Neural cell (in vitro differentiated cells): Measurements from ENCODE around the gene SLC66A1. TPM values are rescaled to one million over a fixed set of nuclear protein-coding genes. Genes with fewer than 3 reads are reported as not detected.

Source experiments
- H2AFZ ChIP-seq: fragments of 200-600, 300-800 bp; sonication (generic), shearing (Covaris generic); 2 replicates; pipeline ENCODE4 v1.6.0; 2014; ENCODE audit warnings: low read depth, mild to moderate bottlenecking, antibody characterized with exemption, low read length, moderate library complexity
- H3F3A ChIP-seq: fragments of 200-600 bp; shearing (Covaris generic); 2 replicates; pipeline ENCODE4 v1.6.1; 2016; ENCODE audit warnings: mild to moderate bottlenecking, moderate library complexity, mixed read lengths, antibody characterized with exemption, low read length; ENCODE audit not compliant: insufficient read depth, poor library complexity, severe bottlenecking
- H3K27ac ChIP-seq: fragments of 200-600, 300-800 bp; sonication (generic), shearing (Covaris generic); 2 replicates; pipeline ENCODE4 v1.5.1; 2014; ENCODE audit warnings: mild to moderate bottlenecking, low read length, moderate library complexity
- H3K27me3 ChIP-seq: fragments of 300-800, 200-600 bp; sonication (generic), shearing (Covaris generic); 2 replicates; pipeline ENCODE4 v1.6.0; 2014; ENCODE audit warnings: mild to moderate bottlenecking, low read depth, low read length, moderate library complexity; ENCODE audit not compliant: insufficient read depth
- H3K36me3 ChIP-seq: fragments of 300-800, 200-600 bp; sonication (generic), shearing (Covaris generic); 2 replicates; pipeline ENCODE4 v1.5.1; 2014; ENCODE audit warnings: mild to moderate bottlenecking, antibody characterized with exemption, low read length, moderate library complexity; ENCODE audit not compliant: insufficient read depth
- H3K4me2 ChIP-seq: fragments of 300-800, 200-600 bp; sonication (generic), shearing (Covaris generic); 2 replicates; pipeline ENCODE4 v1.6.0; 2014; ENCODE audit warnings: mild to moderate bottlenecking, low read length
- H3K4me3 ChIP-seq: fragments of 300-800, 200-600 bp; sonication (generic), shearing (Covaris generic); 2 replicates; pipeline ENCODE4 v1.5.1; 2014; ENCODE audit warnings: mild to moderate bottlenecking, low read length, moderate library complexity
- H3K79me2 ChIP-seq: fragments of 200-600 bp; shearing (Covaris generic); replicated peaks from 2 replicates; pipeline ENCODE4 v1.6.0; 2014; ENCODE audit warnings: mild to moderate bottlenecking, low read length, moderate library complexity; ENCODE audit not compliant: insufficient read depth
- H3K9ac ChIP-seq: fragments of 300-800, 200-600 bp; sonication (generic), shearing (Covaris generic); 2 replicates; pipeline ENCODE4 v1.6.1; 2016; ENCODE audit warnings: mild to moderate bottlenecking, low read length, mixed read lengths
- H3K9me2 ChIP-seq: fragments of 200-600 bp; shearing (Covaris generic); 2 replicates; pipeline ENCODE4 v1.6.1; 2016; ENCODE audit warnings: mild to moderate bottlenecking, low read length, mixed read lengths; ENCODE audit not compliant: insufficient read depth
- H3K9me3 ChIP-seq: fragments of 200-600, 300-800 bp; sonication (generic), shearing (Covaris generic); 2 replicates; pipeline ENCODE4 v1.6.1; 2016; ENCODE audit warnings: mild to moderate bottlenecking, mixed run types, low read length, moderate library complexity, mixed read lengths
- H4K20me1 ChIP-seq: fragments of 200-600 bp; shearing (Covaris generic); 2 replicates; pipeline ENCODE4 v1.6.1; 2016; ENCODE audit warnings: mild to moderate bottlenecking, mixed run types; ENCODE audit not compliant: insufficient read depth
- EP300 ChIP-seq: fragments of 450-650 bp; conservative IDR thresholded peaks from 2 replicates; pipeline ENCODE4 v1.6.1; 2014; ENCODE audit warnings: antibody characterized with exemption, mild to moderate bottlenecking, moderate library complexity; ENCODE audit not compliant: poor library complexity, severe bottlenecking
- EZH2 ChIP-seq: fragments of 200-600, 300-800 bp; shearing (Covaris generic), sonication (generic); IDR thresholded peaks from 2 replicates; pipeline ENCODE4 v1.6.1; 2014; ENCODE audit warnings: antibody characterized with exemption, low read length, borderline replicate concordance, mild to moderate bottlenecking; ENCODE audit not compliant: insufficient read depth, poor library complexity, severe bottlenecking
- MXI1 ChIP-seq: fragments of 450-650 bp; conservative IDR thresholded peaks from 2 replicates; pipeline ENCODE4 v1.6.1; 2014; ENCODE audit warnings: antibody characterized with exemption, mild to moderate bottlenecking; ENCODE audit not compliant: poor library complexity, severe bottlenecking
- POLR2AphosphoS5 ChIP-seq: IDR thresholded peaks from 2 replicates; pipeline ENCODE4 v1.6.1; 2012
- RAD21 ChIP-seq: fragments of 450-650 bp; conservative IDR thresholded peaks from 2 replicates; pipeline ENCODE4 v1.6.1; 2014; ENCODE audit warnings: antibody characterized with exemption, mild to moderate bottlenecking, moderate library complexity
- SMC3 ChIP-seq: fragments of 450-650 bp; conservative IDR thresholded peaks from 2 replicates; pipeline ENCODE4 v1.6.1; 2014; ENCODE audit warnings: antibody characterized with exemption, mild to moderate bottlenecking, moderate library complexity; ENCODE audit not compliant: poor library complexity
- TAF1 ChIP-seq: IDR thresholded peaks from 2 replicates; pipeline ENCODE4 v1.6.1; 2012; ENCODE audit warnings: low read depth
- polyA plus RNA-seq: library from polyadenylated mRNA; depleted of rRNA; stranded (reverse); fragments of >200 nt; gene quantifications from 2 replicates; pipeline ENCODE4 v1.2.3, GENCODE V29; 2014
- TF ChIP-seq, protein P1 (sequence below): IDR thresholded peaks from 2 replicates; pipeline ENCODE4 v1.6.1; 2012; ENCODE audit warnings: borderline replicate concordance
- TF ChIP-seq, protein P2 (sequence below): fragments of 450-650 bp; IDR thresholded peaks from 2 replicates; pipeline ENCODE4 v1.5.1; 2014; ENCODE audit warnings: antibody characterized with exemption, mild to moderate bottlenecking, moderate library complexity; ENCODE audit not compliant: poor library complexity, severe bottlenecking

Gene SLC66A1
- polyA plus RNA-seq, 1 donor from 2014 or later = 31.8 TPM

- Histone ChIP-seq H3K4me3 (no peak overlapping the region), H3K9ac (no peak overlapping the region), H3K27me3 (no peaks in the 10 kb centered on the region), H3K79me2 (no peaks in the 10 kb centered on the region), H2AFZ (no peak overlapping the region), H3K27ac (no peak overlapping the region), H4K20me1 (no peaks in the 10 kb centered on the region), H3K36me3 (no peaks in the 10 kb centered on the region), H3K9me2 (no peaks in the 10 kb centered on the region), H3K9me3 (no peaks in the 10 kb centered on the region), H3F3A (no peaks in the 10 kb centered on the region), H3K4me2 (no peak overlapping the region)
- no peak for TF ChIP-seq TAF1
- no peak for TF ChIP-seq EZH2
- no peak for TF ChIP-seq SMC3
- no peak for TF ChIP-seq EP300
- TF ChIP-seq, protein P1, sequence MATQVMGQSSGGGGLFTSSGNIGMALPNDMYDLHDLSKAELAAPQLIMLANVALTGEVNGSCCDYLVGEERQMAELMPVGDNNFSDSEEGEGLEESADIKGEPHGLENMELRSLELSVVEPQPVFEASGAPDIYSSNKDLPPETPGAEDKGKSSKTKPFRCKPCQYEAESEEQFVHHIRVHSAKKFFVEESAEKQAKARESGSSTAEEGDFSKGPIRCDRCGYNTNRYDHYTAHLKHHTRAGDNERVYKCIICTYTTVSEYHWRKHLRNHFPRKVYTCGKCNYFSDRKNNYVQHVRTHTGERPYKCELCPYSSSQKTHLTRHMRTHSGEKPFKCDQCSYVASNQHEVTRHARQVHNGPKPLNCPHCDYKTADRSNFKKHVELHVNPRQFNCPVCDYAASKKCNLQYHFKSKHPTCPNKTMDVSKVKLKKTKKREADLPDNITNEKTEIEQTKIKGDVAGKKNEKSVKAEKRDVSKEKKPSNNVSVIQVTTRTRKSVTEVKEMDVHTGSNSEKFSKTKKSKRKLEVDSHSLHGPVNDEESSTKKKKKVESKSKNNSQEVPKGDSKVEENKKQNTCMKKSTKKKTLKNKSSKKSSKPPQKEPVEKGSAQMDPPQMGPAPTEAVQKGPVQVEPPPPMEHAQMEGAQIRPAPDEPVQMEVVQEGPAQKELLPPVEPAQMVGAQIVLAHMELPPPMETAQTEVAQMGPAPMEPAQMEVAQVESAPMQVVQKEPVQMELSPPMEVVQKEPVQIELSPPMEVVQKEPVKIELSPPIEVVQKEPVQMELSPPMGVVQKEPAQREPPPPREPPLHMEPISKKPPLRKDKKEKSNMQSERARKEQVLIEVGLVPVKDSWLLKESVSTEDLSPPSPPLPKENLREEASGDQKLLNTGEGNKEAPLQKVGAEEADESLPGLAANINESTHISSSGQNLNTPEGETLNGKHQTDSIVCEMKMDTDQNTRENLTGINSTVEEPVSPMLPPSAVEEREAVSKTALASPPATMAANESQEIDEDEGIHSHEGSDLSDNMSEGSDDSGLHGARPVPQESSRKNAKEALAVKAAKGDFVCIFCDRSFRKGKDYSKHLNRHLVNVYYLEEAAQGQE = no peak
These were observed 36.5 kb downstream of the SLC66A1 start for GRCh38 chr1:19348441-19349198.

GRCh38 chr1:19349999-19350398 is 37.9 kb downstream of the SLC66A1 start:
- H3K36me3 ChIP-seq = no peaks in the 10 kb centered on the region
- no peaks in the 10 kb centered on the region for H4K20me1 ChIP-seq
- no peak overlapping the region for H2AFZ ChIP-seq
- no peaks in the 10 kb centered on the region for H3K9me2 ChIP-seq
- no peak for TF ChIP-seq MXI1
- no peak overlapping the region for H3K4me2 ChIP-seq
- no peak overlapping the region for H3K4me3 ChIP-seq
- H3K27me3 ChIP-seq = no peaks in the 10 kb centered on the region
- no peak overlapping the region for H3K9ac ChIP-seq
- no peaks in the 10 kb centered on the region for H3K79me2 ChIP-seq
- H3F3A ChIP-seq = no peaks in the 10 kb centered on the region
- no peak overlapping the region for H3K27ac ChIP-seq
- H3K9me3 ChIP-seq = no peaks in the 10 kb centered on the region

- H4K20me1 ChIP-seq = no peaks in the 10 kb centered on the region
- H3K4me3 ChIP-seq = no peak overlapping the region
- H3K9me2 ChIP-seq = no peaks in the 10 kb centered on the region
- H3K79me2 ChIP-seq = no peaks in the 10 kb centered on the region
- H3K27me3 ChIP-seq = no peaks in the 10 kb centered on the region
- H3F3A ChIP-seq = no peaks in the 10 kb centered on the region
- no peak overlapping the region for H3K4me2 ChIP-seq
- no peak overlapping the region for H2AFZ ChIP-seq
- H3K36me3 ChIP-seq = no peaks in the 10 kb centered on the region
- no peak overlapping the region for H3K27ac ChIP-seq
- H3K9ac ChIP-seq = no peak overlapping the region
- H3K9me3 ChIP-seq = no peaks in the 10 kb centered on the region
- TF ChIP-seq, protein P2, sequence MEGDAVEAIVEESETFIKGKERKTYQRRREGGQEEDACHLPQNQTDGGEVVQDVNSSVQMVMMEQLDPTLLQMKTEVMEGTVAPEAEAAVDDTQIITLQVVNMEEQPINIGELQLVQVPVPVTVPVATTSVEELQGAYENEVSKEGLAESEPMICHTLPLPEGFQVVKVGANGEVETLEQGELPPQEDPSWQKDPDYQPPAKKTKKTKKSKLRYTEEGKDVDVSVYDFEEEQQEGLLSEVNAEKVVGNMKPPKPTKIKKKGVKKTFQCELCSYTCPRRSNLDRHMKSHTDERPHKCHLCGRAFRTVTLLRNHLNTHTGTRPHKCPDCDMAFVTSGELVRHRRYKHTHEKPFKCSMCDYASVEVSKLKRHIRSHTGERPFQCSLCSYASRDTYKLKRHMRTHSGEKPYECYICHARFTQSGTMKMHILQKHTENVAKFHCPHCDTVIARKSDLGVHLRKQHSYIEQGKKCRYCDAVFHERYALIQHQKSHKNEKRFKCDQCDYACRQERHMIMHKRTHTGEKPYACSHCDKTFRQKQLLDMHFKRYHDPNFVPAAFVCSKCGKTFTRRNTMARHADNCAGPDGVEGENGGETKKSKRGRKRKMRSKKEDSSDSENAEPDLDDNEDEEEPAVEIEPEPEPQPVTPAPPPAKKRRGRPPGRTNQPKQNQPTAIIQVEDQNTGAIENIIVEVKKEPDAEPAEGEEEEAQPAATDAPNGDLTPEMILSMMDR = no peak
- TF ChIP-seq EZH2 = no peak
- TF ChIP-seq TAF1 = no peak
- TF ChIP-seq SMC3 = no peak
- no peak for TF ChIP-seq POLR2AphosphoS5
- TF ChIP-seq RAD21 = no peak
- no peak for TF ChIP-seq MXI1
- no peak for TF ChIP-seq EP300
- TF ChIP-seq, protein P1 = no peak
These were observed 38.4 kb downstream of the SLC66A1 start for GRCh38 chr1:19350566-19350965.
